GM10266 (cell line): ENCODE measurements around the gene AATF.
A peak's percentile ranks its signal among the peaks of the same experiment; 100 is the strongest.

Experiments
- DNase-seq: peaks from one replicate; pipeline ENCODE4 v3.0.0; 2012; ENCODE audit errors: extremely low spot score
- TF ChIP-seq, protein P1 (sequence below): IDR thresholded peaks from 2 replicates; pipeline ENCODE4 v1.5.1; 2012; ENCODE audit warnings: mild to moderate bottlenecking, low read depth; ENCODE audit not compliant: control insufficient read depth, insufficient read depth; ENCODE audit errors: missing control alignments

Gene AATF, protein sequence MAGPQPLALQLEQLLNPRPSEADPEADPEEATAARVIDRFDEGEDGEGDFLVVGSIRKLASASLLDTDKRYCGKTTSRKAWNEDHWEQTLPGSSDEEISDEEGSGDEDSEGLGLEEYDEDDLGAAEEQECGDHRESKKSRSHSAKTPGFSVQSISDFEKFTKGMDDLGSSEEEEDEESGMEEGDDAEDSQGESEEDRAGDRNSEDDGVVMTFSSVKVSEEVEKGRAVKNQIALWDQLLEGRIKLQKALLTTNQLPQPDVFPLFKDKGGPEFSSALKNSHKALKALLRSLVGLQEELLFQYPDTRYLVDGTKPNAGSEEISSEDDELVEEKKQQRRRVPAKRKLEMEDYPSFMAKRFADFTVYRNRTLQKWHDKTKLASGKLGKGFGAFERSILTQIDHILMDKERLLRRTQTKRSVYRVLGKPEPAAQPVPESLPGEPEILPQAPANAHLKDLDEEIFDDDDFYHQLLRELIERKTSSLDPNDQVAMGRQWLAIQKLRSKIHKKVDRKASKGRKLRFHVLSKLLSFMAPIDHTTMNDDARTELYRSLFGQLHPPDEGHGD

DNA sequence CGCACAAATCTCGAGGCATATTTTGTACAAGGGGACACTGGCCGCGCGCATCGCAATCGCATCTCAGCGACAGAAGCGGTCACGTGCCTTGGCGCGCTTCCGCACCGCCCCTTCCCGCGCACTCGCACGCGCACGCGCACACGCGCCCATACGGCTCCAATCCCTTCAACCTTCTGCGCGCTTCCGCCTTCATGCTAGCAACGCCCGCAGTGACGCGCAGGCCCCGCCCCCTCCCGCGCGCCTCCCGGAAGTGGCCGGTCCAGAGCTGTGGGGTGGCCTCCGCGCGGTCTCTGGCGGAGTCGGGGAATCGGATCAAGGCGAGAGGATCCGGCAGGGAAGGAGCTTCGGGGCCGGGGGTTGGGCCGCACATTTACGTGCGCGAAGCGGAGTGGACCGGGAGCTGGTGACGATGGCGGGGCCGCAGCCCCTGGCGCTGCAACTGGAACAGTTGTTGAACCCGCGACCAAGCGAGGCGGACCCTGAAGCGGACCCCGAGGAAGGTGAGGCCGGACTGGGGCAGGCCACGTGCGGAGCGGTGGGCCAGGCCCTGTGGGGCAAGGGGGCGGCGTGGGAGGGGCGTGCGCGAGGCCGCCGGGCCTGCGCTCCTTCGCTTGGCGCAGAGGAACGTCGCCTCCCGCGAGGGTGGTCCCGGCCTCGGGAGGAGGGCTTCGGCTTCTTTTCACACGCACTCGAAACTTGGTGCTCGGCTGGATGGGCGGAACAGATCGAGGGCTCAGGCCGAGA lies at the start of gene AATF:
Gene AATF (plus strand): TSS at position 238 of the 744 bp plus-strand sequence. CDS start 172 bp downstream, at position 410.
- TF ChIP-seq, protein P1, sequence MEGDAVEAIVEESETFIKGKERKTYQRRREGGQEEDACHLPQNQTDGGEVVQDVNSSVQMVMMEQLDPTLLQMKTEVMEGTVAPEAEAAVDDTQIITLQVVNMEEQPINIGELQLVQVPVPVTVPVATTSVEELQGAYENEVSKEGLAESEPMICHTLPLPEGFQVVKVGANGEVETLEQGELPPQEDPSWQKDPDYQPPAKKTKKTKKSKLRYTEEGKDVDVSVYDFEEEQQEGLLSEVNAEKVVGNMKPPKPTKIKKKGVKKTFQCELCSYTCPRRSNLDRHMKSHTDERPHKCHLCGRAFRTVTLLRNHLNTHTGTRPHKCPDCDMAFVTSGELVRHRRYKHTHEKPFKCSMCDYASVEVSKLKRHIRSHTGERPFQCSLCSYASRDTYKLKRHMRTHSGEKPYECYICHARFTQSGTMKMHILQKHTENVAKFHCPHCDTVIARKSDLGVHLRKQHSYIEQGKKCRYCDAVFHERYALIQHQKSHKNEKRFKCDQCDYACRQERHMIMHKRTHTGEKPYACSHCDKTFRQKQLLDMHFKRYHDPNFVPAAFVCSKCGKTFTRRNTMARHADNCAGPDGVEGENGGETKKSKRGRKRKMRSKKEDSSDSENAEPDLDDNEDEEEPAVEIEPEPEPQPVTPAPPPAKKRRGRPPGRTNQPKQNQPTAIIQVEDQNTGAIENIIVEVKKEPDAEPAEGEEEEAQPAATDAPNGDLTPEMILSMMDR: no peak

DNA sequence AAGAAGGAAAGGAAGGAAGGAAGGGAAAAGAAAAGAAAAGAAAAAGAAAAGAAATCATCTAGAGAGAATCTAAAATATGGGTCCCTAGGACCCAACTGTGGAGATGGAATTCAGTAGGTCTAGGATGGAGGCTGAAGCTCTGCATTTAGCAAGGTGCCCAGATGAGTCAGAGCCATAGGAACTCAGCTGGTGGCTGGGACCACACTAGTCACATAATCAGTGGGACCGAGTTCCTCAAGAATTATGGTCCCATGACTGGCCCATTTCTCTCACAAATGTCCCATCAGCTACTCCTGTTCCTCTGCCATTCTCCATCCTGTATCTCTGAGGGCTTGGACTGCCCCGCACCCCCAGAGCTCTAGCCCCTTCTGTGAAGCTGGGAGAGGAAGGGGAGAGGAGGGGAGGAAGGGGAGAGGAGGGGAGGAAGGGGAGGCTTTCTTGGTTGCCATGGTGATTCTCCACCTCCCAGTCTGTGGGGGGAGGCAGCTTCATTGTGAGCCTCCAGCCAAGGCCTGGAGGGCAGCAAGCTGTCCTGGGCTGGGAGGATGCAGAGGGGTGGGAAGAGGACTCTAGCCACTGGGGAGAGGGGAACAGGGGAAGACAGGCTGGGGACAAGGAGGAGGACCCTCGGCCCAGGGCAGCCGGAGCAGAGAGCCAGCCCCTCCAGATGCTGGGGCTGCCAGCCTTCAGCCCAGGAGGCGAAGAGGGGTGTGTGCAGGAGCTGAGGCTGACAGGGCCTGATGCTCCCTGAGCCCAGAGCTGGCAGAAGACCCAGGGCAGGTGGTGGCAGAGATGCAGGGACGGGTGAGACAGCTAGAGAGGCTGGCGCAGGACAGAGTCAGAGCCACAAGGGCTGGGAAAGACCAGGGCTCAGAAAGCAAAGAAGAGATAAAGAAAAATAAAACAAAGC lies 49.2 kb upstream of the AATF start:
- DNase-seq: no peak
- TF ChIP-seq, protein P1: no peak

More for the DNA sequence above, at the start of gene AATF:
- DNase-seq: peak; percentile 99

DNA sequence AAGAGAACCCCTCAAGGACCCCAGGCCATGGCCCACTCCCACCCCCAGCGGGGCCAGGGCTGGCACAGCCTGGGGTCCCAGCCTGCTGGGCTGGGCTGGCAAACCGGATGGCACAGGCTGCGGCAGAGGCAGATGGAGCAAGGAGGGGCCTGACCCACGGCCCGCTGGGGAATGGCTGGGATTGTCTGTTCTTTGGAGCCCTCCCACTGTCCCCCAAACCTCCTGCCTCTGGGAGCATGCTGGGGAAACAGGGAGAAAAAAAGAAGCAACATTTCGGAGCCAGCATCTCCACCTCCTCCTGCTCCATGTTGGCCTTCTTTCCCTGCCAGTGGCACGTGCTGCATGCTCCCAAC lies 48.6 kb upstream of the AATF start:
- TF ChIP-seq, protein P1: no peak
- no peak for DNase-seq

DNA sequence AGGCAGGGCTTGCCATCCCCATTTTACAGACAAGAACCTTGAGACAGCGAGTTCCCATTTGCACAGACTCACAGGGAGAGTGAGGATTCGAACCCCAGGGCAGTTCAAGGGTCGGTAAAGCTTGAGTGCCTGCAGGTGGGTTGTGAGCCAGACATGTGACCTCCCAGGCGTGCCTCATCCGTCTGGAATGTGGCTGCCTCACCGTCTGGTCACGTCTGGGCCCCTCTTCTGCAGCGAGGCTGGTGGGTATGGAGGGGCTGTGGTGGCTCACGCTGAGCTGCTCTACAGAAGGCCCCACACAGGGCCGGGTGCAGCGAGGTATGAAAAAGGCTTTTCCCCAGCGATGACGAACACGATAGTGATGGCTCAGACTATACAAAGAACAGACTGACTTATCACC lies 47.2 kb upstream of the AATF start:
- no peak for DNase-seq
- TF ChIP-seq, protein P1: no peak

DNA sequence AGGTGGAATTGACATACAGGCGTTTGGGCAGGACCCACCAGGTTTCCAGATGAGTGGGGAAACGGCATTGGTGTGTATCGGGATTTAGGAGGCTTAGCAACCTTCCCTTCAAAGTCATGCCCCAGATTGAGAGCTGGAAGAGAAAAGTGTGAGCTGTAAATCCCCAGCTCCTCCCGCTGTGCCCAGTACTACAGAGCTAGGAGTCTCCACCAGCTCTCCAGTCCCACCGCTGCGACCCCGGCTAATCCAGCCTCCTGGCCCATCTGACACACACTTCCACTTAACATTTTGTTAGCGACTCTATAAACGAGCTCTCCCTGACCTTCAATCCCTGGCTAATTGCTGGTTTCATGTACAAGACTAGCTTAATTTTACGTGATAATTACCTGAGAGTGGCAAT lies 41.3 kb upstream of the AATF start:
- TF ChIP-seq, protein P1: no peak
- no peak for DNase-seq

DNA sequence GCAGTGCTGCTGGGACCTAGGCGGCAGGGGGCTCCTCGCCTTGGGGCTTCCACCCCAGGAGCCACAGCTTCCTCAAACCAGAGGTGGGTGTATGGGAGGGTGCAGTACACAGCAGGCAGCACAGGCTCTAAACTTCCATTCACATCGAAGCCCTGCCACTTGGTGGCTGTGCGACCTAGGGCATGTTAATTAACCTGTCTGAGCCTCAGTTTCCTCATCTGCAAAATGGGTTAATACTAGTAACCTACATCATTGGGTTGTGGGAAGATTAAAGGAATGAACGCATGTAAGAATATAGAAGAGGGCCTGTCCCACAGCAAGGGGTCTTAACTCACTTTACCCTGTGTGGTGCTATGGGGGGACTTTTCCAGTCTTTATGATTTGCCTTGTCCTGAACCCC lies 38.2 kb upstream of the AATF start:
- no peak for DNase-seq
- TF ChIP-seq, protein P1: no peak
